Activated T-helper 2 cell treated with anti-CD3 and anti-CD28 coated beads, Interferon-gamma antibody, Interleukin-2, Interleukin-4, amounts not matched to agents 10 μg/mL and 5 μg/mL and 100 μg/mL, durations not matched to agents 14 hours and 24 hours and 36 hours (primary cell): ENCODE measurements around the gene CCDC167. TPM values are rescaled to one million over a fixed set of nuclear protein-coding genes. Genes with fewer than 3 reads are reported as not detected.
A peak's percentile ranks its signal among the peaks of the same experiment; 100 is the strongest.
"Not testable (repeated sequence)": the region's sequence is repeated elsewhere in the genome, so short reads cannot be mapped to it uniquely, and the experiment has no call there.

Experiments used
- DNase-seq: peaks from one replicate; pipeline ENCODE4 v3.0.0; 2021; ENCODE audit warnings: low spot score
- H3K27ac Mint-ChIP-seq: one replicate; pipeline ENCODE4 v1.8.0; 2021; ENCODE audit warnings: mixed read lengths
- H3K27me3 Mint-ChIP-seq: one replicate; pipeline ENCODE4 v1.8.0; 2021; ENCODE audit warnings: low read depth, mixed read lengths
- H3K36me3 Mint-ChIP-seq: one replicate; pipeline ENCODE4 v1.8.0; 2021; ENCODE audit warnings: low read depth, mixed read lengths
- H3K4me1 Mint-ChIP-seq: one replicate; pipeline ENCODE4 v1.8.0; 2021; ENCODE audit warnings: low read depth, mixed read lengths
- H3K4me3 Mint-ChIP-seq: one replicate; pipeline ENCODE4 v1.8.0; 2021; ENCODE audit warnings: low read depth, mild to moderate bottlenecking, moderate library complexity, mixed read lengths
- H3K9me3 Mint-ChIP-seq: one replicate; pipeline ENCODE4 v1.8.0; 2021; ENCODE audit warnings: mixed read lengths
- intact Hi-C: fragments of 100-400 bp; cut with micrococcal nuclease; formaldehyde crosslinking; loops from one replicate; pipeline ENCODE4 v1.15.1; 2023
- total RNA-seq: library from RNA; stranded (reverse); gene quantifications from 2 replicates; pipeline ENCODE4 v1.2.3, GENCODE V29; 2022

Gene CCDC167
- total RNA-seq, 1 donor from 2014 or later, result 76.9 TPM

- no peak overlapping the region for H3K4me3 Mint-ChIP-seq
- no peaks in the 10 kb centered on the region for H3K27me3 Mint-ChIP-seq
- intact Hi-C loops, result no loop called here
- DNase-seq, result no peak
- H3K4me1 Mint-ChIP-seq, result peaks cover 9% of the 10 kb centered on the region
- H3K27ac Mint-ChIP-seq, result no peak overlapping the region
- H3K9me3 Mint-ChIP-seq, result no peaks in the 10 kb centered on the region
- peaks cover 80% of the 10 kb centered on the region for H3K36me3 Mint-ChIP-seq
These were observed 42.7 kb downstream of the CCDC167 start for GRCh38 chr6:37456816-37457560.

- H3K27me3 Mint-ChIP-seq, result no peaks in the 10 kb centered on the region
- no peak for DNase-seq
- no peak overlapping the region for H3K4me3 Mint-ChIP-seq
- peaks cover 80% of the 10 kb centered on the region for H3K36me3 Mint-ChIP-seq
- no peaks in the 10 kb centered on the region for H3K9me3 Mint-ChIP-seq
- intact Hi-C loops, result no loop called here
- H3K27ac Mint-ChIP-seq, result no peak overlapping the region
- H3K4me1 Mint-ChIP-seq, result peaks cover 16% of the 10 kb centered on the region
These were observed 43.6 kb downstream of the CCDC167 start for GRCh38 chr6:37456126-37456525.

GRCh38 chr6:37454420-37455140 is 45.1 kb downstream of the CCDC167 start:
- Mint-ChIP-seq H3K4me1 (peaks cover 20% of the 10 kb centered on the region), H3K4me3 (no peak overlapping the region), H3K36me3 (peaks cover 82% of the 10 kb centered on the region), H3K27me3 (no peaks in the 10 kb centered on the region), H3K27ac (no peak overlapping the region), H3K9me3 (no peaks in the 10 kb centered on the region)
- intact Hi-C loops, result no loop called here
- DNase-seq, result no peak

- no peaks in the 10 kb centered on the region for H3K27me3 Mint-ChIP-seq
- peaks cover 20% of the 10 kb centered on the region for H3K4me1 Mint-ChIP-seq
- no peak overlapping the region for H3K4me3 Mint-ChIP-seq
- no peak for DNase-seq
- peak overlapping the region; percentile 63 for H3K27ac Mint-ChIP-seq
- intact Hi-C loops, result no loop called here
- H3K9me3 Mint-ChIP-seq, result no peaks in the 10 kb centered on the region
- H3K36me3 Mint-ChIP-seq, result peaks cover 72% of the 10 kb centered on the region
These were observed 47.2 kb downstream of the CCDC167 start for GRCh38 chr6:37452522-37452921.

GRCh38 chr6:37451441-37452193 is 48.1 kb downstream of the CCDC167 start:
- Mint-ChIP-seq H3K36me3 (peaks cover 72% of the 10 kb centered on the region), H3K27ac (peak overlapping the region; percentile 63)

GRCh38 chr6:37449984-37450383 is 49.7 kb downstream of the CCDC167 start:
- Mint-ChIP-seq H3K4me3 (no peak overlapping the region), H3K36me3 (peaks cover 72% of the 10 kb centered on the region), H3K9me3 (no peaks in the 10 kb centered on the region), H3K27ac (peak overlapping the region; percentile 54), H3K27me3 (no peaks in the 10 kb centered on the region), H3K4me1 (peaks cover 19% of the 10 kb centered on the region)
- DNase-seq, result no peak
- intact Hi-C loops, result no loop called here

More at GRCh38 chr6:37451441-37452193, 48.1 kb downstream of the CCDC167 start:
- Mint-ChIP-seq H3K4me1 (peaks cover 19% of the 10 kb centered on the region), H3K4me3 (no peak overlapping the region), H3K27me3 (no peaks in the 10 kb centered on the region), H3K9me3 (no peaks in the 10 kb centered on the region)
- no peak for DNase-seq
- intact Hi-C loops, result no loop called here

GRCh38 chr6:37443216-37443542 is 56.5 kb downstream of the CCDC167 start:
- H3K9me3 Mint-ChIP-seq, H3K27me3 Mint-ChIP-seq, intact Hi-C loops, DNase-seq: not testable (repeated sequence)
- Mint-ChIP-seq H3K4me1 (peaks cover 23% of the 10 kb centered on the region), H3K4me3 (peak overlapping the region; percentile 79), H3K27ac (peak overlapping the region; percentile 89), H3K36me3 (peaks cover 55% of the 10 kb centered on the region)

- DNase-seq, result no peak
- Mint-ChIP-seq H3K4me1 (peaks cover 27% of the 10 kb centered on the region), H3K9me3 (no peaks in the 10 kb centered on the region), H3K27ac (peak overlapping the region; percentile 89), H3K36me3 (peaks cover 59% of the 10 kb centered on the region), H3K4me3 (peak overlapping the region; percentile 79), H3K27me3 (no peaks in the 10 kb centered on the region)
- intact Hi-C loops, result no loop called here
These were observed 57.1 kb downstream of the CCDC167 start for GRCh38 chr6:37442416-37443215.

- DNase-seq, result no peak
- Mint-ChIP-seq H3K27me3 (no peaks in the 10 kb centered on the region), H3K4me1 (peaks cover 29% of the 10 kb centered on the region), H3K9me3 (no peaks in the 10 kb centered on the region), H3K4me3 (no peak overlapping the region), H3K36me3 (peaks cover 59% of the 10 kb centered on the region), H3K27ac (no peak overlapping the region)
- intact Hi-C loops, result no loop called here
These were observed 58.0 kb downstream of the CCDC167 start for GRCh38 chr6:37441651-37442050.

- no peaks in the 10 kb centered on the region for H3K27me3 Mint-ChIP-seq
- H3K9me3 Mint-ChIP-seq, result no peaks in the 10 kb centered on the region
- H3K4me3 Mint-ChIP-seq, result no peak overlapping the region
- no peak for DNase-seq
- no peak overlapping the region for H3K27ac Mint-ChIP-seq
- H3K4me1 Mint-ChIP-seq, result peaks cover 44% of the 10 kb centered on the region
- peaks cover 46% of the 10 kb centered on the region for H3K36me3 Mint-ChIP-seq
- intact Hi-C loops, result loop anchor here (10.0 kb wide), 1 partner anchor 54 kb away; no protein-coding TSS in a partner anchor
These were observed 60.8 kb downstream of the CCDC167 start for GRCh38 chr6:37438930-37439329.

- H3K4me1 Mint-ChIP-seq, result peaks cover 39% of the 10 kb centered on the region
- no peak for DNase-seq
- H3K4me3 Mint-ChIP-seq, result peak overlapping the region; percentile 30
- intact Hi-C loops, result loop anchor here (10.0 kb wide), 1 partner anchor 51 kb away; no protein-coding TSS in a partner anchor
- H3K27me3 Mint-ChIP-seq, result no peaks in the 10 kb centered on the region
- H3K36me3 Mint-ChIP-seq, result peaks cover 37% of the 10 kb centered on the region
- peak overlapping the region; percentile 49 for H3K27ac Mint-ChIP-seq
- no peaks in the 10 kb centered on the region for H3K9me3 Mint-ChIP-seq
These were observed 63.9 kb downstream of the CCDC167 start for GRCh38 chr6:37435816-37436215.

- Mint-ChIP-seq H3K36me3 (peaks cover 37% of the 10 kb centered on the region), H3K4me3 (peak overlapping the region; percentile 30), H3K9me3 (no peaks in the 10 kb centered on the region), H3K4me1 (peaks cover 39% of the 10 kb centered on the region), H3K27ac (peak overlapping the region; percentile 49), H3K27me3 (no peaks in the 10 kb centered on the region)
- intact Hi-C loops, result loop anchor here (10.0 kb wide), 1 partner anchor 51 kb away; no protein-coding TSS in a partner anchor
- DNase-seq, result no peak
These were observed 64.3 kb downstream of the CCDC167 start for GRCh38 chr6:37435373-37435772.
